GM12874 (cell line): ENCODE results near the gene ARHGAP25.

ENCODE experiments used
- TF ChIP-seq, protein P1 (sequence below): IDR thresholded peaks from 2 replicates; pipeline ENCODE4 v1.5.1; 2011; ENCODE audit warnings: low read depth, mild to moderate bottlenecking, control low read depth, low read length, moderate library complexity; ENCODE audit not compliant: insufficient read depth

The ARHGAP25 gene

DNA sequence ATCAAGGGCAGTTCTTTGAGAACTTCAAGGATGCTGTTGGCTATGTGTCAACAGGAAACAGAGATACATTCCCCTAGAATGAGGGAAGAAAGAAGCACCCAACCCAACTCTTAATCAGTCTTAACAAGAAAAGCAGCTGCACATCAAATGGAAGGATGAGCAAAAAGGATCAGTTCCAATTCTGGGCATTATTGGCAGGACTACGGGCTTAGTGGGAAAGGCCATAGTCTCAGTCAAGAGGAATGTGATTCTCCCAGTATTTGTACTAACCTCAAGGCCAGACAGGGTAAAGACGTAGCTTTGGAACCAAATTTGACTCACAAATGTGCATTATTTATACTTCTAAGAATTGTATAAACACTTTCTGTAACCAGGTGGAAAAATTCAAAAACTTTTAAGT is 118.4 kb downstream of the ARHGAP25 start:
- TF ChIP-seq, protein P1, sequence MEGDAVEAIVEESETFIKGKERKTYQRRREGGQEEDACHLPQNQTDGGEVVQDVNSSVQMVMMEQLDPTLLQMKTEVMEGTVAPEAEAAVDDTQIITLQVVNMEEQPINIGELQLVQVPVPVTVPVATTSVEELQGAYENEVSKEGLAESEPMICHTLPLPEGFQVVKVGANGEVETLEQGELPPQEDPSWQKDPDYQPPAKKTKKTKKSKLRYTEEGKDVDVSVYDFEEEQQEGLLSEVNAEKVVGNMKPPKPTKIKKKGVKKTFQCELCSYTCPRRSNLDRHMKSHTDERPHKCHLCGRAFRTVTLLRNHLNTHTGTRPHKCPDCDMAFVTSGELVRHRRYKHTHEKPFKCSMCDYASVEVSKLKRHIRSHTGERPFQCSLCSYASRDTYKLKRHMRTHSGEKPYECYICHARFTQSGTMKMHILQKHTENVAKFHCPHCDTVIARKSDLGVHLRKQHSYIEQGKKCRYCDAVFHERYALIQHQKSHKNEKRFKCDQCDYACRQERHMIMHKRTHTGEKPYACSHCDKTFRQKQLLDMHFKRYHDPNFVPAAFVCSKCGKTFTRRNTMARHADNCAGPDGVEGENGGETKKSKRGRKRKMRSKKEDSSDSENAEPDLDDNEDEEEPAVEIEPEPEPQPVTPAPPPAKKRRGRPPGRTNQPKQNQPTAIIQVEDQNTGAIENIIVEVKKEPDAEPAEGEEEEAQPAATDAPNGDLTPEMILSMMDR: no peak

DNA sequence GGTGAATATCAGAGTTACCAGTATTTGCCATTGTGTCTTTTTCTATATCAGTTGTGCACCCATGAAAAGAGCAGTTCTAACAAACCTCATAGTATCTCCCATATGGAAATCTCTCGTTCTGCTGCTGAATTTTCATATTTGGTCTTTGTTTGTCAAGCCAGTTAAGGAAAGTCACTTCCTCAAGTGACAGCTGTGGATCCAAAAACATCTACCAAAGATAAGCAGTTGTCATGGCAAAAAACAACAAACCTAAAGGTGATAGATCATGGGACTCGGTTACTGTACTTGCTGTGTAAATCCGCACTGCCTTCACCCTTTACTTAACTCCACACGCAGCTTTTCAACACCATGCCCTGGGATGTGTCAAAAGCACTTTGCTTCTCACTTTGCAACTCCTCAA is 119.3 kb downstream of the ARHGAP25 start:
- TF ChIP-seq, protein P1: no peak

DNA sequence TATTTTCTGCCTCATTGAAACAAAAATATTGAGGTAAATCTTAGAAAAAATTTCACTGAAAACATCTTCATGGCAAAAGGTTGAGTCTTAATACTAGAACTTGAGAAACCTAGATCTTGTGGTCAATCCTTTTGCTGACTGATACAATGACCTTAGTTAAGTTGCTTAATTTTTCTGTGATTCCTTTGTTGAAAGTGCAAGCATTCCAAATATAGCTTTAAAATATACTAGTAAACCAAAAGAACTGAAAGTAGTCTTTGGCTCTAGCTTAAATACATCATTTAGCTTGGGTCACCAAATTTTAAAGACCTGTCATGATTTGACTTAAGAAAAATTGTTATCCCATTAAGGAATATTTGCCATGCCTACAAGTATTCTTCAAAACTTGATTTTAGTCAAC is 119.9 kb downstream of the ARHGAP25 start:
- TF ChIP-seq, protein P1: no peak

DNA sequence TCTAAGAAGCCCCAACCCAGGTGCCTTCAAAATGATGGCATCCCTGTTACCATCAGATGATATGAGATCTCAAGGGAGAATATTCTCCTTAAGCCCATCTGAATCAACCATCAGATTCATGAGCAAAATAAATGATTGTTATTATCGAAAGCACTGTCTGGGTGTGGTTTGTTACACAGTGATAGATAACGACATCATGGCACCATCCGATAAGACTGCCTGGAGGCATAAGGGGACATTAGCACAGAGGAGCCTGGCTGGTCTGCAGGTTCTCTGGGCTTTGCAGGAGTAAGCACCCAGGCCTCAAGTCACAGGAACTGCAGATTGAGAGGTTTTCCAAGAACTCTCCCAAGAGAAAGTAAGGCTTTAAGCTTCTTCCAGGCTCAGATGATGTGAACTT is 120.9 kb downstream of the ARHGAP25 start:
- TF ChIP-seq, protein P1: no peak

DNA sequence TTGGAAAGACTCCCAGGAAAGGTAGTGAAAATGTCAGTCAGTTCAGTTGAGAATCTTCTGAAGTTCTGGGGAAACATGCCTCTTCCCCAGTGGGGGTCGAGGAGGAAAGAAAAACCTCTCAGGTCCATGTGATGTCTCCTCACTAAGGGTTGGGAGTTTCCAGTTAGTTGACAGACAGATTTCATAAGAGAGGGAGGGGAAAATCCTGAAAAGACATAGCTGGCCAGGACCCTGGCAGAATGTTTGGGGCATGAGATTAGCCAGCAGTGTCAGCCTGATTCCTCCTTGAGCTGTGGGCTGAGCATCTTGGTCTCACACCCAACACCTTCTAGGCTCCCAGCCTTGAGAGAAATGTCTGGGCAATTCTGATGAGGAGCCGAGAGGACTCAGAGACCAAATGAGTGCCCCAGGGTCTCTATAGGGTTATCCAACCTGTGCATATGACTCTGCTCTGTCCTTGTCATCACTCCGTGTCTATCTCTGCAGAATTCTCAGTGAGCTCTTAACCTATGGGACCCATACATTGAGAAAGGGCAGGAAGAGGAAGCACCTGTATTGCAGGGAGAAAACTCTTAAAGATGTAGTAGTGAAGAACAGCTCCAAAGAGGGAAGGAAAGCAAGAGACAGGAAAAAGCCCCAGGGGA is 122.7 kb downstream of the ARHGAP25 start:
- TF ChIP-seq, protein P1: no peak

DNA sequence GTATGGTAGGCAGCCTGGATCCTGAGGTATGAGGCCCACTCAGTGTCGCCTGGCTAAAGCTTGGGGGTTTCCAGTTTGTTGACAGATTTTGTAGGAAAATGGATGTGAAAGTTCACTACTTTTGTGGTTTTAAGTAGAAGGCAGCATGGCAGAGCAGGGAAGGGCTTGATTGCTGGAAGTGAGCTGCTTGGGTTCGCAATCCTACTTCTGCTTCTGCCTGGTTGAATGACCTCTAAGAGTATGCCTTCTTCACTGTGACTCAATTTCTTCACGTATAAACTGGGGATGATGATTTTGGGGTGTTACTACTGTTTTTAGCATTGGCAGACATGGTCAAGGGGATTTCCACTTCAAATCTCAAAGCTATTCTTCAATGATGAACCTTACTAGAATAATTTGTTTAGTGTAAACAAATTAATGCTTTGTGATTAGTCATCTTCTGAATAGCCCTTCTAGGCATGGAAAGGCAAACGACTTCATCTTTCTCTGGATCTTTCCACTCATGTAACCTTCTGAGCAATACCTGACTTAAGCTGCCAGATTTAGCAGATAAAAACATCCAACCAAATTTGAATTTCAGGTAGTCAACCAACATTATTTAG is 123.3 kb downstream of the ARHGAP25 start:
- TF ChIP-seq, protein P1: no peak

DNA sequence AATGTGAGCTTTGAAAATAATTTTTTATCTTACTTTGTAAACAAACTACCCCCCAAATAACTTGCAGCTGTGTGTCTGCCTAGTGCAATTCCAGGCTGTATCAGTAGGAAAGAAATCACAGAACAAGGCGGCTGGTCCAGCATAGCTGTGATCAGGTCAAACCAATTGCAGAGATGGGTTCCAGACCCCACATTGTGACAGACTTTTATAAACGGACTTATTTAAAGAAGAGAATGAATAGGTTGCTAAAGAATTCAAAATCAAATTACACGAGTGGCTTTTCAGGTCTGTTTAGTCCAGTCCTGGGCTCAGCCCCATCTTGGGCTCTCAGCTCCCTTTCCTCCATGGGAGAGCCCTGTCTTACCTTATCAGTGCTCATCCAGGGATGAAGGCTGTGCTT is 125.5 kb downstream of the ARHGAP25 start:
- TF ChIP-seq, protein P1: no peak
